Skin of body (tissue), 2 donors: ENCODE results near the gene IL1RAPL1. TPM values are rescaled to one million over a fixed set of nuclear protein-coding genes. Genes with fewer than 3 reads are reported as not detected.
A peak's percentile ranks its signal among the peaks of the same experiment; 100 is the strongest.

Experiments
- DNase-seq: peaks from one replicate; lab custom pipeline; 2025; lab: John Stamatoyannopoulos, UW
- total RNA-seq: library from RNA; depleted of rRNA; stranded (reverse); fragments of >200 nt; gene quantifications from one replicate; pipeline ENCODE4 v1.2.3, GENCODE V29; 2014

The IL1RAPL1 gene
- 3.3 TPM for total RNA-seq

DNA sequence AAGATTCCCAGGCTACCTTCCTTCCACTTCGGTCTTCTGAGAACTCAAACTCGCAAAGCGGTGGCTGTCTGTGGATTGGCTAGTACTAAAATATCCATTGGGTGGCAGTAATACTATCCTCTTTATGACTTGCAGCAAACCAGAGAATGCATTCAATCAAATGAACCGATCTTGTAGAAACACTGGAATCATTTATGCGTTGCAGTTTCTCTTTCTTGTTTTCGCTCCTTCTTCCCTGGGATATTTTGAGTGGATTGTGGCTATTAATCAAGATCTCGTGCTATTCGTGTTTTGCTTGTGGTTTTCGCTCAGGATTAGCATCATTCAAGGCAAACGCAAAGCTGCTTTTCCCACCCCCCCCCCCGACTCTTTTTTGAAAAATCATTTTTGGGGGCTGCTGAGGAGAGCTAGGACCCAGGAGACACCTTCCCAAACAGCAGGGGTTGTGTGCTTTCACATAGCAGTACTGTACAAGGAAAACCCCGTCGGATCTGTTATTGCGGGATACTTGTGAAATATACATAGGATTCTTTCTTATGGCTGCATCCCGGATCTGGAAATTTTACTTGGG lies at the start of gene IL1RAPL1:
TSS of gene IL1RAPL1 (plus strand) at position 466 of the 571 bp plus-strand sequence.
- DNase-seq: peak; percentile 78

DNA sequence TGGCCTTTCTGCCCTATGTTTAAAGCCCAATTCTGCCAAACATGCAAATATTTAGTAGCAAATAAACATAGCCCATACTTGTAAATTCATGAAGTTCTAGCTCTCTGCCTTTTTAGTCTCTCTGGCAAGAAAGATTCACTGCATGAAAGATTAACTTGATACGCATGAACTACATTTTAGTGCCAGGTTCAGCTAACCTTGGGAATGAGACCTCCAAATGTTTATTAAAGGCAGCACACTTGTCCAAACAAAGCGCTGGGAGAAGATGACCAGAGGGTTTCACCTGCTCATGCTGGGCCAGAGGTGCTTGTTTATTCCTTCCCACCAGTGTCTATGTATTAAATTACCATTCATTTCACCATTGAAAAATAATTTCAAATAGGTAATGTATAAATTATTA lies 44.5 kb upstream of the IL1RAPL1 start:
- DNase-seq: no peak

DNA sequence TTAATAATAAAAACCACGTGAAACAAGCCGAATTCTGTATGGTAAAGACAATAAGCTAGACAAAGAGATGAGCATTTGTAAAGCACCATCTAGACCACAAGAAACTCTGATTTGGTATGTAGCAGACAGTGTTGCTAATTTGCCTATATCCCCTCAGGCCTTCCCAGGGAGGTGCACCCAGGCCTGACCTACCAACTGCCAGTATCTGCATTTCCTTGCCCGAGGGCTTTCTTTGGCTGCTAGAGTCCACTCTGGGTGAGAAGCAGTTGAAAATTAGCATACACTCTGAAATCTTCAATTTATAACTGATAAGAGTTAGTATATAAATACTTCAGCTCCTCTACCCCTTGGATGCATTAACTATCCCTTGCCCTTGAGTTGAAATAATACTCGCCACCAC lies 37.4 kb upstream of the IL1RAPL1 start:
- no peak for DNase-seq

DNA sequence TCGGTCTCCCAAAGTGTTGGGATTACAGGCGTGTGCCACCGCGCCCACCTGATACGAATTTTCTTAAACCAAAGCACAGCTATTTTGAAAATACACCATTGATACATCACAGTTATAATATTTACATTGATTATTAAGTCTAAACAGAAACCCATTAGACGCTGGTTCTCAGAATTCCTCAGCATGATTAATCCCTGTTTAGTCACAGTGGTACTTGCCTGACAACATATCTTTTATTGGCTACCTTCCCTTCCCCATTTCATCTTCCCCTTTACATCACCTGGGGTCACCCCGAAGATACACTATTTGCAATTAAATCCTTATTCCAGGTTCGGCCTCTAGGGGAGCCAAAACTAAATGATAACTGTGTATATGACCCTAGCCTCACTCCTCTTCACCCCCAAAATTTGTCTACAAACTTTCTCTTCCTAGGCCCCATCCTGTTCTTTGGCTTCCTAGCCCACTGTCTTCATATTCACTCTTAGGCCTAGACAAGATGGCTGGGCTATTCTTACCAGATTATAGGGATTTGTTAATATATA lies 36.8 kb upstream of the IL1RAPL1 start:
- DNase-seq: no peak

GRCh38 chrX:28552322-28552721 lies 34.9 kb upstream of the IL1RAPL1 start:
- no peak for DNase-seq

DNA sequence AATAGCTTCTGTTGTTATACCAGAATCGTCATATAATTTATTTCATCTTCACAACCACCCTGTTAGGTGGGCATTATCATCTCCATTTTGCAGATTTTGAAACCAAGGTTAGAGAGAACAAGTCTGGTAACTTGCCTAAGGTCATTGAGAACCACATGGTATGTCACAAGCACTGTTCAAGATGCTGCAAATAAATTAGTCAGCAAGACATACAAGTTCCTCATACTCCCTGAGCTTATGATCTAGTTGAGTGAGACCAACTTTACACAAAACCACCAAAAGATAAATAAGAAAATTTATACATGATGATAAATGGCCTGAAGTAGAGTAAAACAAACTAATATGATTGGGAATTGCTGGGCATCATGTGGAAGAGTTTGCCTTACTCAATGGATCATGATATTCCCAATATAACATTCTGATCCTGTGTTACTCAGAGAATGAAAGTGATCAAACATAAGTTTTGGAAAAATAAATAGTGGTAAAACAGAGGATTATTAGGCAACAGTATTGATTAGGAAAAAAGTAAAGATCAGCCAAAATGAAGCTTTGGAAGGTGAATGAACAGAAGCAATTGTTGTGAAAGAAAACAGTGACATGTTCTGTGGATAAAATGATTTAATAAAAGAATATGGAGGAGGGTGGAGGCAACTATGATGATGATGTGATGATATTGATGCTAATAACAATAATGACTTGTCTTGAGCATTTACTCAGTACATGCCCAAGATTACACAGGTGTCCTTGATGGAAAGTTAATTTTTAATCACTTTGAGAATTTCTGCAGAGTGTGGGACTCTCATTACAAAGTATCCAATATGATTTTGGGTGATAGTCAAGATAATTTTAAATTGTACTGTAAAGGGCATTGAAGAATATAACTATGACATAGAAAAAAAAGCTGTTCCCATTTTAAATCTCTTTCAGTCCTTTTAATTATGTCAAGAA lies 34.1 kb upstream of the IL1RAPL1 start:
- no peak for DNase-seq

DNA sequence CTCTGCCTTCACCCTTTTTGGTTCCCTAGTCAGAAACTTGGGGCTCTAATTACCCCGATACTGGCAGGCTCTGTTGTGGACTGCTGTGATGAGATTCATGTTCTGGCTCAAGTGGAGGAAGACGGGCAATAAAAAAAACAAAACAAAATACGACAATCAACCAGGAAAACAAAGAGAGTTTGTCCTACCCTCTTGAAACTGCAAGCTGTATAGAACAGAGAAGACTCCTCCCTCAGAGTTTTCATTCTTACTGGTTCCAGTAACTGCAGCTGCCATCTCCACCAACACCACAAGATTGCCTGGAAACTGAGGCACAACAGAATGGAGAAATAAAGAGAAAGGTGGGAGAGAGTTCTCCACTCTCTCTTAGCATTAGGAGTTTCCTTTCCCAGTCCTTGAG lies 11.1 kb upstream of the IL1RAPL1 start:
- no peak for DNase-seq

- no peak for DNase-seq
Measured at GRCh38 chrX:28581522-28581921, 5.7 kb upstream of the IL1RAPL1 start.

DNA sequence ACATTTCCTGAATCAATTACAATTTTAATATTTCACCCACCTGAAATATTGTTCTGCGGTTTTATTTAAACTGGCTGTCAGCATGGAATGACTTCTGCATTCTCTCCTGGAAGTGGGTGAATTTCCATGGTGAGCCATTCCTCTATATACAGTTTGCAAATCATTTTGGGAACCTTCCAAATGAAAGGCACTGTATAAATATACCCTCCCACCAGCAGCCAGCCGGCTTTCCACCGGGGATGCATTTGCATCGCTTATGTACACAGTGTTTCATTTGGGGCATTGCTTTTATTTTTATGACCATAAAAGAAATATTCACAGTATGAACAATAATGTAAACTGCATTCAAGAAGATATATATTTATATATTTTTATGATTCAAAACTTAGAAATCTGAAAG lies 4.7 kb upstream of the IL1RAPL1 start:
- DNase-seq: no peak

DNA sequence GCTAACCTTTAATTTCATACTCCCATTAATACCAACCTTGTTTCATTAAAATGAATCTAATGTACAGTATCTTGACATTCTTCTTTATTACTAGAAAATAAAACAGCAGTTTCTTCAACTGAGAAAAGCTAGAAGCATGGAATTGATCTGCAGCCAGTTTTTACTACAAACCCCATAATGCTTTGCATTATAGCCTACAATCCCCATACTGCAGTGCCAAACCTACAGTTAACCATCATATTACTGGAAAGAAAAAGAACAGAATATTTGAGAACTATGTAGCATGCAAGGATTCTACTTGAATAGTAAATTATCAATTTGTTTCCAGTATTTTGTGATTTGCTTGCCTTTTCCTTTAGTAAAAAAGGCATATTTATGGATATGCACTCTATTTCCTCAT lies 3.2 kb upstream of the IL1RAPL1 start:
- no peak for DNase-seq

DNA sequence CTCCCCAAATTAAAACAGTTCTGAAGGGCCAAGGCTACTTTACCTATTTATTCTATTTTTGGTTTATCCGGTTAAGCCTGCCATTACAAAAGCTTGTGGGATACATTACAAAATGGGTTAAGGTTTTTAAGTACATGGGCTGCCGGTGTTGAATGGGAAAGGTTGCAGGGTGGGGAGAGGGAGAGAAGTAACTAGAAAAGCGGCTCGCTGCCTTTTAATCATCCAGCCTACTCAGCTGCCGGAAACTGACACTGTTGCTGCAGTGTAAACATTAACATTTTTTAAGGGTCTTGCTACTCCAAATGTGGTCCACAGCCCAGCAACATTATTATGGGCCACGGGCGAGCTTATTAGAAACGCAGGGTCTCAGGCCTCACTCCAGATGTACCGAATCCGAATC lies 1.5 kb upstream of the IL1RAPL1 start:
- no peak for DNase-seq

DNA sequence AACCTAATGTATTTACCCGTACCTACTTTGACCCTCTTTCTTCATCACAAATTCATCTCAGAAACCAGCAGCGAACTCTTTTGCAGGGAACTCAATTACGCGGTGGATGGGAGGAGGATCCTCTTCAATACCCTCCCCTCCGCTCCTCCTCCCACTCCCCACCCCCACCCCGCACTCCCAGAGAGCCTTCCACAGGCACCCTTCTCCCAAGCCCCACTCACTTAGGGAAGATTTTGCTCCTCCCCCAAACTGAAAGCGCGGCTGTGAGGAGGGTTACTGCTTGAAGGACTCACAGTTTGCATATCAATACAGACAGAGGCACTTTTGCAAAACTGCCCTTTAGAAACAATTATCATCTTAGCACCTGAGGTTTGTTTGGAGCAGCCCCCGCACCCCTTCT lies 960 bp upstream of the IL1RAPL1 start:
- peak; percentile 12 for DNase-seq

GRCh38 chrX:28589046-28589445 lies 1.8 kb downstream of the IL1RAPL1 start:
- peak; percentile 1 for DNase-seq

GRCh38 chrX:28590396-28590795 lies 3.1 kb downstream of the IL1RAPL1 start:
- DNase-seq: peak; percentile 91

DNA sequence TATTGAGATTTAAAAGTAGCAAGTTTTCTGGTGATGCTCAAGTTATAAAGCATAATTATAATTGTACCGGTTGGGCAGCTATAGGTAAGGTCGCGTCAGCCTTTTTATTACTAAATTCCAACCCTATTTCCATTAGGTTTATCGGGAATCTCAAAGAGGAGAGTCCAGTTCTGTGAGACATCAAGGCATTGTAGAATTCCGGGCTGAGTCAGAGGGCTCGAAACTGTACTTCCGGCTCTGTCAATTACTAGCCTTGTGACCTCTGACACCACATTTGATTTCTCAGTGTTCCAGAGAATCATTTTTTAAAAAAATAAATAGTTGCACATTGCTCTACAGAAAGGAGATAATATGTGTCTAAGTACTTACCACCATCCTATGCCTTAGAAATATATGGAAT lies 4.3 kb downstream of the IL1RAPL1 start:
- no peak for DNase-seq

GRCh38 chrX:28595346-28595745 lies 8.1 kb downstream of the IL1RAPL1 start:
- no peak for DNase-seq

DNA sequence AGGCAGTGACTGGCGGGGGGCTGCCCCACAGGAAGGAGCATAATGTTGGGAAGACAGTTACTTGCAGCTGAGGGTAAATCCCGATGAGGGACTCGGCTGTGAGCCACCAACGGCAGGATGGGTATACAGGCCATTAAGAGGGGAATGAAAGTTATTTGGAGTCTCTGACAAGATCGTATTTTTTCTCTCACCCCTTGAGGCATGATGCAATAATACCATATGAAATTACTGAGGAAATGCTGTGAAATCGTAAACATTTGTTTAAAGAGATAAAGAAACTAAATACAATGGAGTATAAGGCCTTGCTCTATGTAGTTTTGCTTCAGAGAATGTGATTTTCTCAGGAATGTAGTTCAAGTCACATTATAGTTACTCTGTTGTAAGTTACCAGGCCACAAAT lies 12.7 kb downstream of the IL1RAPL1 start:
- DNase-seq: peak; percentile 18

- DNase-seq: no peak
Measured at GRCh38 chrX:28609003-28609402, 21.8 kb downstream of the IL1RAPL1 start.

DNA sequence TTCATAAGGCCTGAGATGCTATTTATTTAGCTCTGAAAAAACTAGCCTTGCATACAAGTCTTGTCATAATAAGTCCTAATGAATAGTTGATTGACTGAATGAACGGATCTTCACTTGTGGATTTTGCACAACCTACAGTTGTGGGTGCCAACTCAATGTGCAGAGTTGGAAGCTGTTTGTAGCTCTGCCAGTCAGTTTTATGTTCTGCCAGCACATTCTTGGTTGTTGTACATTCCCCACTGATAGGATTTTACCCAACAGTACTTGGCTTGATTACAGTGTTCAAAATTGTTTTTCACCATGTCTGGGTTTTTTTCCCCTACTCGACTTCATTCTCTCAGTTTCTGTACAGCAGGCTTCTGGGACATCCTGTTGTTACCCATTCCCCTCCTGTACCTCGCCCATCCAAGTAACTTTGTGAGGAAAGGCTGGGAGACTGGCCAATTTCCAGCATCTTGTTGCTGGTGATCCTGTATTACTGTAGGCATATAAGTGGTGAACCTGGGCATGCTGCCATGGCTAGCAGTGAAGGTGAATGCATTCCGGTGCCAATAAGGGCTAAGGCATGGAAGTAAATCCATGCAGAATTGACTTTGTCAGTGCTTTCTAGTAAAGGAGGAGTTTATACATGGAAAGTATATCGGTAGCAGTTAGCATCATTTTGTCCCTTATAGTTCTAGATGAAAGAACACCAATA lies 22.8 kb downstream of the IL1RAPL1 start:
- DNase-seq: no peak

- no peak for DNase-seq
Measured at GRCh38 chrX:28610746-28611145, 23.5 kb downstream of the IL1RAPL1 start.

- DNase-seq: no peak
Measured at GRCh38 chrX:28613558-28613957, 26.3 kb downstream of the IL1RAPL1 start.

DNA sequence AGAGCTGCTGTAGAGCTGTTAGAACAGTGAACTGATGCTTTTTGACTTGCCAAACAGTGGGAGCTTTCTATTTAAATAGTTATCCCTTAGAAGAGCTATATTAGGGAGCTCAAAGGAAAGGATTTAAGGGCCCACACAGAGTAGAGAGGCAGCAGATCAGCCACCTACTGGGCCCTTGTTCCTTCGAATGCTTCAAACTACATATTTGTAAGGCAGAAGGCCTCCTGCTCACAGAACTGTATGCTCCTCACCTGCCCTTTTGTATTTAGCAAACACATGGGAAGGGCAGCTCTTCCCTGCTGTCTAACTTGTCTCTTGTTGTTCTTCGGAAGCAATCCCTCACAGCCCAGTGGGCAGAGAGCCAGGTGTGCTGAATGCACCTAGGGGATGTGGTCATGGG lies 38.0 kb downstream of the IL1RAPL1 start:
- no peak for DNase-seq
